Urinary bladder (tissue), 4 donors: ENCODE data around the gene COL19A1. TPM values are rescaled to one million over a fixed set of nuclear protein-coding genes. Genes with fewer than 3 reads are reported as not detected.
"Not testable (repeated sequence)": the region's sequence is repeated elsewhere in the genome, so short reads cannot be mapped to it uniquely, and the experiment has no call there.

ENCODE experiments used
- DNase-seq: peaks from one replicate; pipeline ENCODE4 v3.0.0-alpha.2; 2015; ENCODE audit errors: extremely low spot score
- H3K27ac ChIP-seq: one replicate; pipeline ENCODE4 v1.5.1; 2013; ENCODE audit warnings: low read depth, mild to moderate bottlenecking, moderate library complexity
- H3K36me3 ChIP-seq: one replicate; pipeline ENCODE4 v1.6.1; 2013; ENCODE audit warnings: mild to moderate bottlenecking, moderate library complexity; ENCODE audit not compliant: insufficient read depth
- H3K4me1 ChIP-seq: one replicate; pipeline ENCODE4 v1.6.1; 2013; ENCODE audit warnings: mild to moderate bottlenecking, moderate library complexity; ENCODE audit not compliant: insufficient read depth
- H3K4me3 ChIP-seq: one replicate; pipeline ENCODE4 v1.5.1; 2013; ENCODE audit warnings: low read depth, low read length
- WGBS: extraction: QIAGEN DNeasy Blood & Tissue Kit; methylation state at CpG from one replicate; pipeline ENCODE4 v1.1.7; 2013; 5-methylcytosine and 5-hydroxymethylcytosine counted together
- polyA plus RNA-seq: library from polyadenylated mRNA; stranded (reverse); fragments of 200-250 nt; gene quantifications from one replicate; pipeline ENCODE4 v1.2.3, GENCODE V29; 2013
- total RNA-seq: library from RNA; depleted of rRNA; stranded (reverse); fragments of >200 nt; gene quantifications from one replicate; pipeline ENCODE4 v1.2.3, GENCODE V29; 2014
- donor health status: healthy with polysubstance abuse.
- donor health status: healthy.

COL19A1 gene
- total and polyA plus RNA-seq, 2 donors: 4.6 to 29.4 TPM

DNA sequence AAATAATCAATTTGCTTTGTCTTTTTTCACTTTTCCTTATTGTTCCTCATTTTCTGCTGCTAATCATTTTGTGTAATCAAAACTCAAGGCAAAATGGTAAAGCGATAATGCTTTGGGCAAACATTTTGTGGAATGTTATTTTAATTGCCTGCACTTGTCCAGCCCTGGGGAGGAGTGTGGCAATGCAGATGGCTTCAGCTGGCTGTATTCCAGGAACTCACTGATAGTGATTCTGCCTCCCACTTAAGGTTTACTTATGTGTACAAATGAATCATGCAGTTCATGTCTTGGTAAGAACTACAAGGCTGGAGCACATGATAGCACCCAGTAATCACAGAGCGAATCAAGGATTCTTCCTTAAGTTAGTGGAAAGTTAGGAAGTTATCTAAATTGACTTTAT is 107.8 kb downstream of the COL19A1 start:
- H3K4me1 ChIP-seq: no peaks in the 10 kb centered on the region
- no peak overlapping the region for H3K4me3 ChIP-seq
- no peak overlapping the region for H3K27ac ChIP-seq
- 61% methylated on average over 2 of the region's 2 CpGs for WGBS
- DNase-seq: no peak
- H3K36me3 ChIP-seq: no peaks in the 10 kb centered on the region

DNA sequence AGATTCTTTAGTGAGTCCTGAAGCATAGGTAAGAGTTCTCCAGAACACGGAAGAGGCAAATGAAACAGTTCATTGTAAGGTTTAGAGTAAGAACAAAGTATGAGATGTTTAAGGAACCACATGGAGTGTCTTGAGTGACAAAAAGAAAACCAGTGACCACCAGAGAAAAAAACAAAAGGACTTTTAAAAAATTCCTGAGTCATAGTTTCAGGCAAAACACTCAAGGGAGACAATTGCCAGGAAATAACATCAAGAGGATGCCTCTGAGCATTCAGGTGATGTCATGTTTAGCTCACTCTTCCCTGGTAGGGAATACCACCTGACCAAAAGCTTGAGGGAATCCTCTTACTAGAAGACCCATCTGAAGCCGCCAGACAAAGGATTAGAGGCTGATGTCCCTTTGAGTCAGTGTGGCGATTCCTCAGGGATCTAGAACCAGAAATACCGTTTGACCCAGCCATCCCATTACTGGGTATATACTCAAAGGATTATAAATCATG is 110.3 kb downstream of the COL19A1 start:
- no peaks in the 10 kb centered on the region for H3K4me1 ChIP-seq
- no peak overlapping the region for H3K27ac ChIP-seq
- 93% methylated on average over 4 of the region's 4 CpGs for WGBS
- DNase-seq: no peak
- no peaks in the 10 kb centered on the region for H3K36me3 ChIP-seq
- H3K4me3 ChIP-seq: no peak overlapping the region

DNA sequence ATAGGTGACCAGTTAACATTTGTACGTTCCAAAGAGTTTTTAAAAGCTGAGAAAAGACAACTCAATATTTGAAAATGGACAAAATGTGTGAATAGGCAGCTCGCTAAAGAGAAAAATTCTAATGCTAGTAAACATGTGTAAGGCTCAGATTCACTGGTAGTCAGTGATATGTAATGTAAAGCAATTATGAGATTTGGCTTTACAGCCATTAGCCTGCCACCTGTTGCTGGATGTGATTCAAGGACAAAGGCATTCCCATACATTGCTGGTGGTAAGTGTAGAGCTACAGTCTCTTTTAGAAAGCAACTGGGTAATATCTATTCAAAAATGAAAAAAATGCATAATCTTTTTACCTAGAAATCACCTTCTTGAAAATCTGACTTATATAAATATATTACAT is 114.3 kb downstream of the COL19A1 start:
- no peak overlapping the region for H3K27ac ChIP-seq
- WGBS: 84% methylated on average over 2 of the region's 2 CpGs

DNA sequence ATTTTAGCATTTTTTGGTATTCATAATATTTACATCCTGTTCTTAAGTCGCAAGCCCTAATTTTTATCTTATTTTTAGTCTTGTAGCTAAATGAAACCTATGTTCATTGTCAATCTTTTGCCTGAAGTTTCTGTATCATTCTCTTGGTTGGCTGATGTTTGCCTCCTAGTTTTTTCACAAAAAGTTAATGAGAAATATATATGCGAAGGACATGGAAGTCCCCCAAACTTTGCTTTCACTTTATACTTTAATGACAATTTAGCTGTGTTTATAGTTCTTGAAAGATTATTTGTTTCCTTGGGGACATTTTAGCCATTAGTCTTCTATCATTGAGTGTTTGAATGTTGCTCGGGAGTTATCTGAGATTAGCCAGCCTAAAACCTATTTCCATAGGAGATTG is 118.2 kb downstream of the COL19A1 start:
- Histone ChIP-seq H3K4me3 (no peak overlapping the region), H3K4me1 (no peaks in the 10 kb centered on the region), H3K36me3 (no peaks in the 10 kb centered on the region), H3K27ac (no peak overlapping the region)
- WGBS: 90% methylated on average over 3 of the region's 3 CpGs
- DNase-seq: no peak

More for the DNA sequence above, 114.3 kb downstream of the COL19A1 start:
- Histone ChIP-seq H3K4me3 (no peak overlapping the region), H3K4me1 (no peaks in the 10 kb centered on the region), H3K36me3 (no peaks in the 10 kb centered on the region)
- DNase-seq: no peak

DNA sequence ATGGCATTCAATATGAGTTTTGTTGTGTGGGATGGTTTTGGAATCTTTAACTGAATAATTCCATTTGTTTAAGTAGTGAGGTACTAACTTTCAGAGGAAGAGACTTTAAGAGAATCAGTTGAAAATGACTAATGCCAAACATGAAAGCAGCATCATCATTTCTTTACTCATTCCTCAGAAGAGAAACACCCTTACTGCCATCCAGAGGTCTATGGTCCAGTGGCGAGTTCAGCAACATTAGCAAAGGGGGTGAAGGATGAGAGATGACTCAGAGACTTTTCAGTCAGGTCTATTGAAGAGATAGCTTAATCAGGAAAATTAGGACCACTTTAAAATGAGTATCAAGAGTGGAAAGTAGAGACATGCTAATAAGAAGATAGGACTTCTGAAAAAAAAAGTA is 118.8 kb downstream of the COL19A1 start:
- WGBS: 88% methylated on average over 1 of the region's 1 CpG
- Histone ChIP-seq H3K36me3 (no peaks in the 10 kb centered on the region), H3K4me3 (no peak overlapping the region), H3K4me1 (no peaks in the 10 kb centered on the region), H3K27ac (no peak overlapping the region)
- no peak for DNase-seq

DNA sequence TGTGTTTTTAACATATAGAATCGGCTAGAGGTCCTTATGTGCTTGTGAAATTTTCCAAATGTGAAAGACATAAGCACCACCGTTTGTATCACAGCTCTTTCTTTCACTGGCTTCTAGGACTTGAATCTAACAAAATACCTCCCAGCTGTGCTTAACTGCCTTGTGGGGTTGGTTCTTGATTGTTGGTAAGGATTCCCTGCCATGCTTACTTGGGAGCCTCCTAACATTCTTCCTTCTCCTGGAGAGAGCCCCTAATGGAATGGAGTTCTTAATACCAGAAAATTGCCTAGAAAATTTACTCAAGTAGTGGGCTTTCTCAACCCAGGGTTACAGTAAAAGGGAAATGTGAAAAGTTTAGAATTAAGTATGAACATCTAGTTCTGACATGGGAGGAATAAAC is 121.2 kb downstream of the COL19A1 start:
- WGBS: 72% methylated on average over 2 of the region's 2 CpGs

DNA sequence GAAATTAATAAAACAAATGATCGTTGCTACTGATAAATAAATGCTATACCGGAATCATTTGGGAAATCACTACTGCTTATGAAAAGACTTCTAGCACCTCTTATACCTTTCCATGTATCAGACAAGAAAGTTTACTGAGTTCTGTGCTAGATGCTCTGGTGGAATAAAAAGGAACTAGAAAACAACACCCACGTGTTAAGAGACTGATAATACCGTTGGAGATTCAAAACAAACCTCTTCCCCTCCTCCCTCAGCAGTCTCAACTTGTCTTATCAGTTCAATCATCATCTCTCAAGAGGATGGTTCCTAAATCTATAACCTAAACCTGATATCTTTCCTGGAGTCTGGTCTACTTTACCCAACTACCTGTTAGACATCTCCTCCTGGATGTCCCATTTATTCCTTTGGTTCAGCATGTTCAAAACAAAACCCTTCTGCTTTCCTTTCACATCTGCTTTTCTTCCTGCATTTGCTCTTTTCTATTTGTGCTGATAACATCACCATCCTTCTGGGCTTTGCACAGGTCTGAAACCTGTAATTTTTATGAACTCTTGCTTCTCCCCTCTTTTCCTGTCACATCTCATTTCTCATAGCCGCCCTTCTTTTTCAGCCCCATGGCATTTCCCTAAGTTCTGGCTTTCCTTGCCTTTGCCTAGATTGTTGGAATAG is 122.2 kb downstream of the COL19A1 start:
- no peak for DNase-seq
- 67% methylated on average over 5 of the region's 5 CpGs for WGBS
- H3K4me1 ChIP-seq: no peaks in the 10 kb centered on the region
- H3K4me3 ChIP-seq: no peak overlapping the region
- no peaks in the 10 kb centered on the region for H3K36me3 ChIP-seq
- H3K27ac ChIP-seq: no peak overlapping the region

More for the DNA sequence above, 121.2 kb downstream of the COL19A1 start:
- DNase-seq: no peak
- Histone ChIP-seq H3K27ac (no peak overlapping the region), H3K4me1 (no peaks in the 10 kb centered on the region), H3K36me3 (no peaks in the 10 kb centered on the region), H3K4me3 (no peak overlapping the region)

DNA sequence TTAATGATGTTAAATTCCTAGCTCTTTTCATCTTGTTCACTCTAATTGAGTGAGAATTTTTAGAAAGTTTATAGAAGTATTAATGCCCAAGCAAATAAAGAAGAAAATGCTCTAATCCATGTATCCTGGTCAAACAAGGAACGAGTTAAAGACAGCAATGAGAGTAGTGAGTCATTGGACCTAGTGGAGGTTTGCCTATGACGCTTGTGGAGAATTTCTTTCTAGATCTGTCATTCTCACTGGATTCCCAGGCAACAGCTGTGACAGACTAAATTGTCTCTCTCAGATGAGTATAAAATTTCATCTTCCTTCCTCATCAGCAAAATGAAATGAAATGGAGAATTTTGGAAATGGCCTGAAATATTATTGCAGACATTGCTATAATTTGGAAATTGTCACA is 127.9 kb downstream of the COL19A1 start:
- Histone ChIP-seq H3K4me3 (no peak overlapping the region), H3K27ac (no peak overlapping the region), H3K36me3 (no peaks in the 10 kb centered on the region), H3K4me1 (no peaks in the 10 kb centered on the region)
- DNase-seq: no peak
- WGBS: 72% methylated on average over 2 of the region's 2 CpGs

DNA sequence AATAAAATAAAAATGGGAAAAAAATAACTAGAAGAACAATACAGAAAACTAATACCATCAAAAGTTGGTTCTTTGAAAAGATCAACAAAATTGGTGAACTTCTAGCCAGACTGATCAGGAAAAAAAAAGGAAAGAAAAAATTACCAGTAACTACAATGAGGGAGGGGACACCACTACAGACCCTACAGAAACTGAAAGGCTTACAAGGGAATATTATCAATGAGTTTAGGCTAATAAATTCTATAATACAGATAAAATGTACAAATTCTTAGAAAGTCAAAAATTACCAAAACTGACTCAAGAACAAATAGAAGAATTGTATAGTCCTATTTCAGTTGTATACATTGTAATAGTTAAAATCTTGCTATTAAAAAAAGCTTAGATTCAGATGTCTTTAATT is 141.8 kb downstream of the COL19A1 start:
- no peak for DNase-seq
- no peak overlapping the region for H3K4me3 ChIP-seq
- H3K27ac ChIP-seq: no peak overlapping the region
- no peaks in the 10 kb centered on the region for H3K36me3 ChIP-seq
- no peaks in the 10 kb centered on the region for H3K4me1 ChIP-seq

DNA sequence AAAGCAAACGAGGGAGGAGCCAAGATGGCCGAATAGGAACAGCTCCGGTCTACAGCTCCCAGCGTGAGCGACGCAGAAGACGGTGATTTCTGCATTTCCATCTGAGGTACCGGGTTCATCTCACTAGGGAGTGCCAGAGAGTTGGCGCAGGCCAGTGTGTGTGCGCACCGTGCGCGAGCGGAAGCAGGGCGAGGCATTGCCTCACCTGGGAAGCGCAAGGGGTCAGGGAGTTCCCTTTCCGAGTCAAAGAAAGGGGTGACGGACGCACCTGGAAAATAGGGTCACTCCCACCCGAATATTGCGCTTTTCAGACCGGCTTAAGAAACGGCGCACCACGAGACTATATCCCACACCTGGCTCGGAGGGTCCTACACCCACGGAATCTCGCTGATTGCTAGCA is 144.0 kb downstream of the COL19A1 start:
- DNase-seq, H3K4me3 ChIP-seq: not testable (repeated sequence)
- WGBS: 94% methylated on average over 28 of the region's 28 CpGs

DNA sequence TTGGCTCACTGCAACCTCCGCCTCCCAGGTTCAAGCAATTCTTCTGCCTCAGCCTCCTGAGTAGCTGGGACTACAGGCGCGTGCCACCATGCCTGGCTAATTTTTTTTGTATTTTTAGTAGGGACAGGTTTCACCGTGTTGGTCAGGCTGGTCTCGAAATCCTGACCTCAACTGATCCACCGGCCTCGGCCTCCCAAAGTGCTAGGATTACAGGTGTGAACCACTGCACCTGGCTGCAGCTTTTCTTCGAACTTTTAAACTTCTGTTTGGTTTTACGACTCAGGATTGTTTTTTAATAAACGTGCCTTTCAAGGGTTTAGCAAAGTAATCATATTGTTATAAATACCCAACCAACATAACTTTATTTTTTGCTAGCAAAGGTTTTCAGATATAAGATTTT is 156.8 kb downstream of the COL19A1 start:
- WGBS: 87% methylated on average over 10 of the region's 10 CpGs
- H3K4me3 ChIP-seq, H3K27ac ChIP-seq, H3K36me3 ChIP-seq, DNase-seq, H3K4me1 ChIP-seq: not testable (repeated sequence)

More for the DNA sequence above, 144.0 kb downstream of the COL19A1 start:
- H3K36me3 ChIP-seq, H3K27ac ChIP-seq, H3K4me1 ChIP-seq: not testable (repeated sequence)

DNA sequence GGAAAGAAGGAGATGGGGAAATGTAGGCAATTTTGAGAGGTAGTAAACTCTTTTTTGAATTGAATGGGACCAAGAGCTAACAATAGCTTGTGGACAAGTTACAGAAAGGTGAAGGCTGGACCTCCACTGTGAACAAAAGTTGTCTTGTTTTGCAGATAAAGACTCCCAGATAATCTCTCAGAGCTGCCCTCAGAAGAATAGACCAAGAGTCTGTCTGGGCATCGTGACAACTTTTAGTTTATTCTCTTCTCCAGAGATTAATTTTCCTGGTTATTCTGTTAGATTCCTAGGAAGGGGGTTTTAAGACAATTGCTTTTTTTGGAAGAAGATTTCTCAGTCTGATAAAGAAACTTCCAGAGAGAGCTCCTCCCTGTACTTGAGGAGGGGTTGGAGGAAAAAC is 161.9 kb downstream of the COL19A1 start:
- H3K4me3 ChIP-seq: no peak overlapping the region
- H3K4me1 ChIP-seq: no peaks in the 10 kb centered on the region
- DNase-seq: no peak
- H3K36me3 ChIP-seq: no peaks in the 10 kb centered on the region
- H3K27ac ChIP-seq: no peak overlapping the region
- WGBS: 34% methylated on average over 1 of the region's 1 CpG

DNA sequence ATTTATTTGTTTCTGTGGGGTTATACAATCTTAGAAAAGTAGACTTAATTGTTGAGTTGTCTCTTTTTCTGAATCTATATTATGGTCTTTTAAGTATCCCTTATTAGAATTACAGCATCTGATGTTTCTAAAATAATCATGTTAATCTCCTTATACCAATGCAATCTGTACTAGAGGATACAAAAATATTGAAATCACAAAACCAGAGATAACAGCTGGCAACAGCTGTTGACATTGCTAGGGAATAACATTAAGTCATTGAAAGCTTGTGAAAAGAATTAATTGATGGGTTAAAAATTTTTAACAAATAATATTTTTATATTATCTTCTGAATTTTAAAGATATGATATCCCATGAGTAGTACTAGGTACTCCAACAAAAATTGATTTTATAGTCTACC is 162.6 kb downstream of the COL19A1 start:
- DNase-seq: no peak
- H3K27ac ChIP-seq: no peak overlapping the region
- H3K4me3 ChIP-seq: no peak overlapping the region
- no peaks in the 10 kb centered on the region for H3K36me3 ChIP-seq
- H3K4me1 ChIP-seq: no peaks in the 10 kb centered on the region

DNA sequence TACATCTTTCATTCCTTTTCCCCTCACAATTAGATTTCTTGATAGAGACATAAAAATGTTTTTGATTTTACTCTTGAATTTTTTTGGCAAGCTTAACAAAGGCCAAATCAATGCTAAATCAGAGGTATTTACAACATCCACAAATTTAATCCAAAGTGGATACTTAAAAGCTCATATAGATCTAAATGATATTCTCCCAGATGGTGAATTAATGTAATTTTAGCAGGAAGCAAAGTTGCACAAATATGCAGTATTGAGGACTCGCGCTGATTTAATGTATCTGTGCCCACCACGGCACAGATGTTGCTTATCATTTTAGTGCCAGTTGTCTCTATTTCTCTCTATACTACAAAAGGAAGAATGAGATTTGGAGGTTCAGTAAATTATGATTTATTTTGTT is 167.4 kb downstream of the COL19A1 start:
- Histone ChIP-seq H3K27ac (no peak overlapping the region), H3K4me3 (no peak overlapping the region), H3K4me1 (no peaks in the 10 kb centered on the region), H3K36me3 (no peaks in the 10 kb centered on the region)
- DNase-seq: no peak
- 67% methylated on average over 3 of the region's 3 CpGs for WGBS

DNA sequence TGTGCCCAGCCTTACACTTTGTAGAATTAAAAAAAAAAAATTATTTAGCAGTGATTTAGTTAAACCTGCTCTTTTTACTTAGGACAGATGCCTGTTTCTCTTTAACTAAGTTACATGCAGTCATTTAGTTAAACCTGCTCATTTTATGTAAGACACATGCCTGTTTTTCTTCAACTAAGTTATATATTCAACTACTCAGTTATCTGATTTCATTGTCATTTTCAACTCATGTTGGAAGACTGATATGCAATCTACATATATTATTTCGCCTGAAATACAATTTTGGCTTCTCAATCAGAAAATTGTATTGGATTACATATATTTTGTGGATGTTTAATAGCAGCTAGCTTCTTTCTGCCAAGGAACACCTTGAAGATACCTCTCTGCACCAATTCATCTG is 171.1 kb downstream of the COL19A1 start:
- Histone ChIP-seq H3K4me3 (no peak overlapping the region), H3K27ac (no peak overlapping the region), H3K4me1 (no peaks in the 10 kb centered on the region), H3K36me3 (no peaks in the 10 kb centered on the region)
- DNase-seq: no peak
- 89% methylated on average over 1 of the region's 1 CpG for WGBS
